Measurements from ENCODE around the gene GABRQ. TPM values are rescaled to one million over a fixed set of nuclear protein-coding genes. Genes with fewer than 3 reads are reported as not detected.

GABRQ gene
- total RNA-seq, 4 donors from 2014 or later, result not detected

DNA sequence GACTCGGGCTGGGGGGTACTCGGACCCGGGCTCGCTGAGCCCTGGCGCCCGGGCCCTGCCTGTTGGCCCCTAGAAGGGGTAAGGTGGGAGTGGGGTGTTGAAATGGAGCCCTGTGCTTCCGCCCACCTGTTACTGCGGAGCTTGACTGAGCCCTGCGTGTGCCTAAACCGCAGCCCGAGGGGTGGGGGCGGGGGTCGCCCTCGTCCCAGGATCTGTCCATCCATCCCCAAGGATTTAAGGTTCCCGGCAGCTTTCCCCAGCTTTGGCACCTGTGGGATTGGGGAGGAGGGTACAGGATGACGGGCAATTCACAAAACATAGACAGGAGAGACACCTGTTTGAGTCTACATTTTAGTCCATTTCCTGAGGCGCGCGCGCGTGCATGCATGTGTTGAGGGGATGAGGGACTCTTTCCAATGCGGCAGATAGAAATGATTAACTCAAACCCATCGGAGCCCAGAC lies 779 bp downstream of the GABRQ start:
- H3K9me3 ChIP-seq, result no peaks in the 10 kb centered on the region
- H3K27ac ChIP-seq, result no peak overlapping the region
- intact Hi-C loops (cut with DNase I; ENCODE audit: low total_unique reads), result loop anchor here (5.0 kb wide), 1 partner anchor 886 kb away; no protein-coding TSS in a partner anchor
- no peak overlapping the region for H3K4me3 ChIP-seq
- no peak for TF ChIP-seq POLR2A (IDR thresholded peaks at IDR 0.05)
- TF ChIP-seq, protein P1, sequence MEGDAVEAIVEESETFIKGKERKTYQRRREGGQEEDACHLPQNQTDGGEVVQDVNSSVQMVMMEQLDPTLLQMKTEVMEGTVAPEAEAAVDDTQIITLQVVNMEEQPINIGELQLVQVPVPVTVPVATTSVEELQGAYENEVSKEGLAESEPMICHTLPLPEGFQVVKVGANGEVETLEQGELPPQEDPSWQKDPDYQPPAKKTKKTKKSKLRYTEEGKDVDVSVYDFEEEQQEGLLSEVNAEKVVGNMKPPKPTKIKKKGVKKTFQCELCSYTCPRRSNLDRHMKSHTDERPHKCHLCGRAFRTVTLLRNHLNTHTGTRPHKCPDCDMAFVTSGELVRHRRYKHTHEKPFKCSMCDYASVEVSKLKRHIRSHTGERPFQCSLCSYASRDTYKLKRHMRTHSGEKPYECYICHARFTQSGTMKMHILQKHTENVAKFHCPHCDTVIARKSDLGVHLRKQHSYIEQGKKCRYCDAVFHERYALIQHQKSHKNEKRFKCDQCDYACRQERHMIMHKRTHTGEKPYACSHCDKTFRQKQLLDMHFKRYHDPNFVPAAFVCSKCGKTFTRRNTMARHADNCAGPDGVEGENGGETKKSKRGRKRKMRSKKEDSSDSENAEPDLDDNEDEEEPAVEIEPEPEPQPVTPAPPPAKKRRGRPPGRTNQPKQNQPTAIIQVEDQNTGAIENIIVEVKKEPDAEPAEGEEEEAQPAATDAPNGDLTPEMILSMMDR (IDR thresholded peaks at IDR 0.05 in 4 of 5, conservative IDR thresholded peaks at IDR 0.05 in 1 of 5), result no peak
- in situ Hi-C loops (cut with MboI; ENCODE audit: low sequenced_read_pairs in 4 of 4), result loop anchor here (10.0 to 25.0 kb wide), 2 partner anchors 876 to 884 kb away; no protein-coding TSS in a partner anchor
- peaks cover 0 to 13% (median 8%) of the 10 kb centered on the region in 3 donors for H3K27me3 ChIP-seq
- no peak for DNase-seq
- H3K36me3 ChIP-seq, result no peaks in the 10 kb centered on the region
- no peaks in the 10 kb centered on the region for H3K4me1 ChIP-seq
- no peak for ATAC-seq

DNA sequence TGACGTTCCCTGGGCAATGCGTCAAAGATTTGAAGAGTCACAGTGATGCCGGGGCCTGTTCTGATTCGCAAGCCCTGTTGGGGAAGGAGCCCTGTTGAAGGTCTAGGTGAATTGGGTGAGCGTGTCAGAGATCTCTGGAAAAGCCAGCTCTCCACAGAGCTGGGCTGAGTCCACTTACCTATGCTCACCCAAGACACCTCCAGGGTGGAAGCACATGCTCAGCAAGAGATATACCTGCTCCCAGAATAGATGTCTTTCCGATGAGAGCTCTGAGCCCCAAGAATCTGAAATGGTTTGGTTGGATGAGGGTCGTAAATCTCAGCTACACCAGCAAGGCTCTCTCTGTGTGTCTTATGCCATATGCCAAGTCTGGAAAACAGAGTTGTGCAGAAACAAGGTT lies 1.7 kb downstream of the GABRQ start:
- in situ Hi-C loops (cut with MboI; ENCODE audit: low sequenced_read_pairs in 4 of 4) (loop anchor here (10.0 to 25.0 kb wide), 2 partner anchors 877 to 885 kb away; no protein-coding TSS in a partner anchor), intact Hi-C loops (cut with DNase I; ENCODE audit: low total_unique reads) (loop anchor here (5.0 kb wide), 1 partner anchor 887 kb away; no protein-coding TSS in a partner anchor)
- no peak overlapping the region for H3K27ac ChIP-seq
- peaks cover 0 to 13% (median 8%) of the 10 kb centered on the region in 3 donors for H3K27me3 ChIP-seq
- DNase-seq, result no peak
- TF ChIP-seq POLR2A (IDR thresholded peaks at IDR 0.05), result no peak
- no peaks in the 10 kb centered on the region for H3K9me3 ChIP-seq
- no peaks in the 10 kb centered on the region for H3K36me3 ChIP-seq
- ATAC-seq, result no peak
- H3K4me1 ChIP-seq, result no peaks in the 10 kb centered on the region
- H3K4me3 ChIP-seq, result no peak overlapping the region

DNA sequence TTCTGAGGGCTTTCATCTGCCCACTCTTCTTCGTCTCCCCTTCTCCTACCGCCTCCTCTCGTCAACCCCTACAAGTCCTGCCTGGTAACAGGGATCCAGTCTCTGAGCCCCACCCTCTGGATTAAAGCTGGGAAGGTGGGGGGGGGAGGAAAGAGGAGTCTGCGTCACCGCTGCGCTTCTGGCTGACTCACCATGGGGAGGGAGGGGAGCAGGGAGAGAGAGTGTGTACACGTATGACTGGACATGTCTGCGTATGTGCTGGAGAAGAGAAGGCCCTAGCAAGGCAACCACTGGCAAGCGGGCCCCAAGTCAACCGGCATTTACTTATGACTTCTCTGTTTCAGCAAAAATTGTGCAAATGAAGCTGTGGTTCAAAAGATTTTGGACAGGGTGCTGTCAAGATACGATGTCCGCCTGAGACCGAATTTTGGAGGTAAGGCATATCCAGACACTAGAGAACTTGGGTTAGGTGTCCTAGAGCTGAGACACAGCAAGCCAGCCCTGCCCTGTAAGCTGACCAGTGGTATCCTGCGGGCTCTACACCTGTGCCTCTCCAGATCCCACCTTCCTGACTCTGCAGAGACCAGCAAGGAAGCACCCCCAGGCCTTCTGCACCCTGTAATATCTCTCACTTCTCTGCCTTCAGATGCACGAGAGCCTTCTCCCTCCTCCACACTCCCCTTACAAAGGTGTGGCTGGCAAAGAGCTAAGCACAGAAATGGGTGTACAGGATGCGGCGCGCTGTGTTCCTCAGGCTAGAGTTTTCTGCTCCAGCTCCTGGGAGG lies 2.5 kb downstream of the GABRQ start:
- intact Hi-C loops (cut with DNase I; ENCODE audit: low total_unique reads) (no loop called here), in situ Hi-C loops (cut with MboI; ENCODE audit: low sequenced_read_pairs in 4 of 4) (loop anchor here in 2 of 4 donors (25.0 kb wide), 1 partner anchor 878 kb away; no protein-coding TSS in a partner anchor)
- H3K9me3 ChIP-seq, result no peaks in the 10 kb centered on the region
- DNase-seq (no peak), ATAC-seq (no peak)
- H3K27me3 ChIP-seq, result peaks cover 0 to 13% (median 8%) of the 10 kb centered on the region in 3 donors
- H3K27ac ChIP-seq, result no peak overlapping the region
- no peak overlapping the region for H3K4me3 ChIP-seq
- TF ChIP-seq POLR2A (IDR thresholded peaks at IDR 0.05), result no peak
- TF ChIP-seq, protein P1 (IDR thresholded peaks at IDR 0.05 in 4 of 5, conservative IDR thresholded peaks at IDR 0.05 in 1 of 5), result no peak
- no peaks in the 10 kb centered on the region for H3K36me3 ChIP-seq
- no peaks in the 10 kb centered on the region for H3K4me1 ChIP-seq

DNA sequence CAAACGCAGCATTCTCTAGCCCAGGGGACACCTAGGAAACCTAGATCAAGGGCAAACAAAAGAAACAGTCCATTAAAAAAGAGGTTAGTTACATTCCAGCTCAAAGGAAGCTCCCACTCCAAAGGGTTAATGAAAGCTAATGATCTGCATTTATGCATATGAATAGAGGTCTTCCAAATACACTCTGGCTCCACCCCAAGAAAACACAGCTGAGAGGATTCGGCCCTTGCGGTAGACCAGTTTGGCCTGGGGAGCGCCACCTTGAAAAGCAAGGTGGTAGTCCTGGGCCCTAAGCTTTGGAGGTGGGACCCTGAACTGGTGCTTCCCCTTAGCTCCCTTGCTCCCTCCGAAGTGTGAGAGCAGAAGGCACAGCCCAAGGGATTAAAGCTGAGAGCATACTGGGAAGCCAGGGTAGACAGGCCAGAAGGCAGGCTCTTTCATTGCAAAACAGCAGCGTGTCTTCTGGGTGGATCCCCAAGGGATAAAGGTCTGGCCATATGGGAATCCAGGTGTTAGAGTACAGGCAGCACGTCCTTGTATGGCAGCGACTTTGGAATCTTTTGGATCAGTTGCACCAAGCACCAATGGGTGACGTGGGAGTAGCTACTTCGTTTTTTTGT lies 3.7 kb downstream of the GABRQ start:
- intact Hi-C loops (cut with DNase I; ENCODE audit: low total_unique reads) (no loop called here), in situ Hi-C loops (cut with MboI; ENCODE audit: low sequenced_read_pairs in 4 of 4) (loop anchor here in 2 of 4 donors (25.0 kb wide), 1 partner anchor 879 kb away; no protein-coding TSS in a partner anchor)
- H3K9me3 ChIP-seq, result no peaks in the 10 kb centered on the region
- H3K27ac ChIP-seq, result no peak overlapping the region
- ATAC-seq, result no peak
- no peaks in the 10 kb centered on the region for H3K36me3 ChIP-seq
- no peak for TF ChIP-seq POLR2A (IDR thresholded peaks at IDR 0.05)
- TF ChIP-seq, protein P1 (IDR thresholded peaks at IDR 0.05 in 4 of 5, conservative IDR thresholded peaks at IDR 0.05 in 1 of 5), result no peak
- no peaks in the 10 kb centered on the region for H3K4me1 ChIP-seq
- peaks cover 0 to 8% (median 8%) of the 10 kb centered on the region in 3 donors for H3K27me3 ChIP-seq
- DNase-seq, result no peak
- no peak overlapping the region for H3K4me3 ChIP-seq

DNA sequence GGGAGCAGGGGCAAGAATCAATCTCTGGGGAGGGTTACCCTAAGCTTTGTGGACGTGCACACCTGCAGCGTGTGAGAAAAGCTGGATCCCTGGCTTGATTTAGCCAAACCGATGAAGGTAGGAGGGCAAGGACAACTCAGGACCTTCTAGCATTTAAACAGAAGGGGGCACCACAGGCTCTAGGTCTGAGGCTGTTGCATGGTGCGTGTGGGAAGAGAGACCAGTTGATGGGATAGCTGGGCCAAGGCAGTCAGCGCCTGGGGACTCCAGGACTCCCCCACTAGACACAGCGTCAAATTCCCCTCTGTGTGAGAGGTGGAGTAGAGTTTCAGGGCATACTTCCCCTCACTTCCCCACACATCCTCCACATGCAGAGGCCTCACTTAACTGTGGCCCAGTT lies 4.3 kb downstream of the GABRQ start:
- in situ Hi-C loops (cut with MboI; ENCODE audit: low sequenced_read_pairs in 4 of 4), result loop anchor here in 2 of 4 donors (25.0 kb wide), 1 partner anchor 880 kb away; no protein-coding TSS in a partner anchor
- Histone ChIP-seq H3K4me3 (no peak overlapping the region), H3K27ac (no peak overlapping the region), H3K27me3 (peaks cover 0 to 8% (median 8%) of the 10 kb centered on the region in 3 donors), H3K9me3 (no peaks in the 10 kb centered on the region), H3K36me3 (no peaks in the 10 kb centered on the region), H3K4me1 (no peaks in the 10 kb centered on the region)
- DNase-seq, result no peak
- no peak for ATAC-seq
- TF ChIP-seq POLR2A (IDR thresholded peaks at IDR 0.05), result no peak
- TF ChIP-seq, protein P1 (IDR thresholded peaks at IDR 0.05 in 4 of 5, conservative IDR thresholded peaks at IDR 0.05 in 1 of 5), result no peak
- intact Hi-C loops (cut with DNase I; ENCODE audit: low total_unique reads), result no loop called here

All from gastrocnemius medialis (tissue), 4 donors.